GM12878 (cell line): Measurements from ENCODE around the gene NONO. TPM values are rescaled to one million over a fixed set of nuclear protein-coding genes. Genes with fewer than 3 reads are reported as not detected.

Experiments used
- ATAC-seq: fragments of 200-7000 bp; cut with Tn5 transposase; 3 replicates; pipeline ENCODE4 v1.9.1; 2020; ENCODE audit warnings: mild to moderate bottlenecking, moderate library complexity
- BruUV-seq: library from RNA; stranded (reverse); fragments of 400-500 nt; replicated peaks from 2 replicates; lab custom pipeline; 2021; lab: Mats Ljungman, UMichigan
- CTCF ChIA-PET: fragments of 300-600 bp; sonication (Branson Sonifier 250); formaldehyde crosslinking; extraction: SDS; loops from one replicate; lab custom pipeline; 2021; ENCODE audit warnings: inconsistent platforms; lab: Yijun Ruan, JAX
- POLR2A ChIA-PET: fragments of 350-600 bp; formaldehyde crosslinking; extraction: SDS; loops from one replicate; lab custom pipeline; 2021; ENCODE audit warnings: inconsistent platforms; lab: Charles Lee
- RAD21 ChIA-PET: fragments of 300-600 bp; sonication (Branson Sonifier 250); formaldehyde crosslinking; loops from one replicate; lab custom pipeline; 2023; ENCODE audit warnings: antibody characterized with exemption; ENCODE audit not compliant: unreplicated experiment; lab: Charles Lee
- SMC1A ChIA-PET: fragments of 300-600 bp; sonication (Branson Sonifier 250); formaldehyde crosslinking; loops from one replicate; lab custom pipeline; 2023; ENCODE audit not compliant: unreplicated experiment, uncharacterized antibody; lab: Charles Lee
- DNase-seq: peaks from one replicate; pipeline ENCODE4 v3.0.0-alpha.2; 2011; ENCODE audit warnings: low read depth, low spot score
- FAIRE-seq: peaks from 3 replicates; lab custom pipeline; 2011; peaks lifted over from hg19 to GRCh38; lab: Jason Lieb, UNC
- H2AFZ ChIP-seq: 2 replicates; pipeline ENCODE4 v1.6.0; 2011; ENCODE audit warnings: low read depth, low read length, control low read depth; ENCODE audit not compliant: control insufficient read depth
- H3K27ac ChIP-seq: 2 replicates; pipeline ENCODE4 v1.5.1; 2011; ENCODE audit warnings: control low read depth; ENCODE audit not compliant: control insufficient read depth, insufficient read depth
- H3K27me3 ChIP-seq, 2 experiments: replicated peaks in 1 of 2; 2 replicates each; pipeline versions ENCODE4 v1.6.0 to v1.6.1; 2011; ENCODE audit warnings: low read length in 1 of 2; ENCODE audit not compliant: control insufficient read depth in 2 of 2, insufficient read depth in 2 of 2
- H3K36me3 ChIP-seq, 2 experiments: 2 replicates each; pipeline ENCODE4 v1.5.1; 2011; ENCODE audit warnings: low read length in 1 of 2; ENCODE audit not compliant: control insufficient read depth in 2 of 2, insufficient read depth in 2 of 2
- H3K4me1 ChIP-seq: 2 replicates; pipeline ENCODE4 v1.6.1; 2011; ENCODE audit warnings: mild to moderate bottlenecking, low read length, moderate library complexity, mixed read lengths; ENCODE audit not compliant: control insufficient read depth, insufficient read depth
- H3K4me2 ChIP-seq: 2 replicates; pipeline ENCODE4 v1.6.0; 2011; ENCODE audit warnings: control low read depth; ENCODE audit not compliant: control insufficient read depth, insufficient read depth
- H3K4me3 ChIP-seq: fragments of 200-600 bp; sonication (generic); 2 replicates; pipeline ENCODE4 v1.5.1; 2016
- H3K79me2 ChIP-seq: 2 replicates; pipeline ENCODE4 v1.6.0; 2011; ENCODE audit warnings: low read length; ENCODE audit not compliant: control insufficient read depth, insufficient read depth
- H3K9ac ChIP-seq: 2 replicates; pipeline ENCODE4 v1.8.0; 2011; ENCODE audit warnings: low read length, control low read depth, mixed read lengths; ENCODE audit not compliant: control insufficient read depth, insufficient read depth
- H3K9me3 ChIP-seq: replicated peaks from 3 replicates; pipeline ENCODE4 v1.5.1; 2011; ENCODE audit warnings: mild to moderate bottlenecking, low read length; ENCODE audit not compliant: control insufficient read depth, insufficient read depth
- H4K20me1 ChIP-seq: 2 replicates; pipeline ENCODE4 v1.6.0; 2011; ENCODE audit not compliant: control insufficient read depth, insufficient read depth
- CHD2 ChIP-seq: IDR thresholded peaks from 2 replicates; pipeline ENCODE4 v1.6.1; 2011; ENCODE audit warnings: low read depth, low read length, improper control_type of control experiment, borderline replicate concordance
- EED ChIP-seq: sonication (generic); IDR thresholded peaks from 2 replicates; pipeline ENCODE4 v1.6.1; 2016; ENCODE audit warnings: antibody characterized with exemption, low read depth
- MTA2 ChIP-seq: fragments of 450-650 bp; IDR thresholded peaks from 2 replicates; pipeline ENCODE4 v1.6.1; 2016; ENCODE audit warnings: low read depth, mild to moderate bottlenecking, moderate library complexity
- in situ Hi-C: fragments of 300-500 bp; cut with MboI; formaldehyde crosslinking; loops from 9 replicates; pipeline ENCODE4 v1.14.3; 2018; ENCODE audit warnings: mixed read lengths
- intact Hi-C: fragments of 100-400 bp; cut with micrococcal nuclease; formaldehyde crosslinking; loops from one replicate; pipeline ENCODE4 v1.14.2; 2022; ENCODE audit not compliant: unreplicated experiment
- polyA plus RNA-seq, 11 experiments: library from polyadenylated mRNA; depleted of rRNA in 4 of 11; unstranded in 6 of 11; stranded (reverse) in 5 of 11; fragments of >200 nt; fragmentation: Nextera tagmentation in 4 of 11; fragmentation: Illumina TruSeq in 1 of 11; extraction: Ambion mirVana in 4 of 11; extraction: Trizol in 1 of 11; gene quantifications; 1 replicate in 1 of 11; 2 replicates in 10 of 11; pipeline versions ENCODE4 v1.2.1 to v1.2.3, GENCODE V29; 2011 to 2016; ENCODE audit warnings: inconsistent platforms in 2 of 11, missing spikeins in 2 of 11, low read depth in 1 of 11
- total RNA-seq, 4 experiments: library from RNA; depleted of rRNA in 3 of 4; stranded (reverse); fragments of >200 nt in 3 of 4; fragmentation: Illumina TruSeq in 1 of 4; extraction: Trizol in 1 of 4; gene quantifications; 2 replicates each; pipeline versions ENCODE4 v1.2.1 to v1.2.3, GENCODE V29; 2013 to 2021
- TF ChIP-seq, protein P1 (sequence below): IDR thresholded peaks from 2 replicates; pipeline ENCODE4 v1.6.1; 2012; ENCODE audit warnings: mild to moderate bottlenecking, low read depth, low read length
- TF ChIP-seq, protein P2 (sequence below): fragments of 150-350 bp; IDR thresholded peaks from 2 replicates; pipeline ENCODE4 v1.6.1; 2014; ENCODE audit warnings: mild to moderate bottlenecking, low read depth, low read length

Gene NONO
- total and polyA plus RNA-seq, 10 of the 15 experiments (the other 5 are each of a cell fraction or from before 2014, with no cell fraction given) = 206 to 505 (median 373) TPM

DNA sequence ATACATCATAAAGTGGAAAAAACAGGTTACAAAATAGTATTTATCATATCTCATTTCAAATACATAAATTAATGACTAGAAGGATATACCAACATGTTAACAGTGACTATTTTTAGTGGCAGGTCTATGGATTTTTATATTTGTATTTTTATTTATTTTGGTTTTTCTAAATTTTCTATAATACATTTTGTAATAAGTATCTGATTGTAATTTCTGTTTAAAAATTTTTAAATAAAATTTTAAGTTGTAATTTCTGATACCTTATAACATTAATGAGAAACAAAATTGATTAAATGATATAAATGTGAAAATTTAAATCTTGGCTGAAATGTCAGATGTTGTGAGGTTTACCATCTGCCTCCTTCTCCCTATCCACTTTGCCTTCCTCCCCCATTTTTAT, 2.5 kb downstream of the NONO start:
- ChIA-PET CTCF (no interaction called here), POLR2A (no interaction called here), RAD21 (interaction anchor here (1.2 kb wide), 1 partner anchor 88 kb away, joined by 3 read pairs; no protein-coding TSS in a partner anchor), SMC1A (no interaction called here)
- Histone ChIP-seq H3K9ac (no peak overlapping the region), H3K4me1 (peaks cover 4% of the 10 kb centered on the region), H2AFZ (no peak overlapping the region), H3K27me3 (no peaks in the 10 kb centered on the region), H4K20me1 (no peaks in the 10 kb centered on the region), H3K27ac (no peak overlapping the region), H3K4me2 (peak overlapping the region; percentile 60), H3K4me3 (peak overlapping the region; percentile 78), H3K79me2 (peaks cover 58% of the 10 kb centered on the region), H3K36me3 (no peaks in the 10 kb centered on the region; a peak in 1 of 4 replicates), H3K9me3 (no peaks in the 10 kb centered on the region; the same call in 2 of the 3 replicates)
- BruUV-seq = no TSS peak
- ATAC-seq (no peak), DNase-seq (no peak), FAIRE-seq (no peak)
- TF ChIP-seq, protein P1, sequence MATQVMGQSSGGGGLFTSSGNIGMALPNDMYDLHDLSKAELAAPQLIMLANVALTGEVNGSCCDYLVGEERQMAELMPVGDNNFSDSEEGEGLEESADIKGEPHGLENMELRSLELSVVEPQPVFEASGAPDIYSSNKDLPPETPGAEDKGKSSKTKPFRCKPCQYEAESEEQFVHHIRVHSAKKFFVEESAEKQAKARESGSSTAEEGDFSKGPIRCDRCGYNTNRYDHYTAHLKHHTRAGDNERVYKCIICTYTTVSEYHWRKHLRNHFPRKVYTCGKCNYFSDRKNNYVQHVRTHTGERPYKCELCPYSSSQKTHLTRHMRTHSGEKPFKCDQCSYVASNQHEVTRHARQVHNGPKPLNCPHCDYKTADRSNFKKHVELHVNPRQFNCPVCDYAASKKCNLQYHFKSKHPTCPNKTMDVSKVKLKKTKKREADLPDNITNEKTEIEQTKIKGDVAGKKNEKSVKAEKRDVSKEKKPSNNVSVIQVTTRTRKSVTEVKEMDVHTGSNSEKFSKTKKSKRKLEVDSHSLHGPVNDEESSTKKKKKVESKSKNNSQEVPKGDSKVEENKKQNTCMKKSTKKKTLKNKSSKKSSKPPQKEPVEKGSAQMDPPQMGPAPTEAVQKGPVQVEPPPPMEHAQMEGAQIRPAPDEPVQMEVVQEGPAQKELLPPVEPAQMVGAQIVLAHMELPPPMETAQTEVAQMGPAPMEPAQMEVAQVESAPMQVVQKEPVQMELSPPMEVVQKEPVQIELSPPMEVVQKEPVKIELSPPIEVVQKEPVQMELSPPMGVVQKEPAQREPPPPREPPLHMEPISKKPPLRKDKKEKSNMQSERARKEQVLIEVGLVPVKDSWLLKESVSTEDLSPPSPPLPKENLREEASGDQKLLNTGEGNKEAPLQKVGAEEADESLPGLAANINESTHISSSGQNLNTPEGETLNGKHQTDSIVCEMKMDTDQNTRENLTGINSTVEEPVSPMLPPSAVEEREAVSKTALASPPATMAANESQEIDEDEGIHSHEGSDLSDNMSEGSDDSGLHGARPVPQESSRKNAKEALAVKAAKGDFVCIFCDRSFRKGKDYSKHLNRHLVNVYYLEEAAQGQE = no peak
- TF ChIP-seq MTA2 = no peak
- TF ChIP-seq, protein P2, sequence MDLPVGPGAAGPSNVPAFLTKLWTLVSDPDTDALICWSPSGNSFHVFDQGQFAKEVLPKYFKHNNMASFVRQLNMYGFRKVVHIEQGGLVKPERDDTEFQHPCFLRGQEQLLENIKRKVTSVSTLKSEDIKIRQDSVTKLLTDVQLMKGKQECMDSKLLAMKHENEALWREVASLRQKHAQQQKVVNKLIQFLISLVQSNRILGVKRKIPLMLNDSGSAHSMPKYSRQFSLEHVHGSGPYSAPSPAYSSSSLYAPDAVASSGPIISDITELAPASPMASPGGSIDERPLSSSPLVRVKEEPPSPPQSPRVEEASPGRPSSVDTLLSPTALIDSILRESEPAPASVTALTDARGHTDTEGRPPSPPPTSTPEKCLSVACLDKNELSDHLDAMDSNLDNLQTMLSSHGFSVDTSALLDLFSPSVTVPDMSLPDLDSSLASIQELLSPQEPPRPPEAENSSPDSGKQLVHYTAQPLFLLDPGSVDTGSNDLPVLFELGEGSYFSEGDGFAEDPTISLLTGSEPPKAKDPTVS = no peak
- no peak for TF ChIP-seq CHD2
- no peak for TF ChIP-seq EED
- intact Hi-C loops = loop anchor here (2.0 to 10.0 kb wide), 2 partner anchors 89 to 191 kb away; partner anchors contain the start of gene FOXO4
- in situ Hi-C loops = no loop called here
